ENCODE data around the gene KLRC1. TPM values are rescaled to one million over a fixed set of nuclear protein-coding genes. Genes with fewer than 3 reads are reported as not detected.
"Not testable (repeated sequence)": the region's sequence is repeated elsewhere in the genome, so short reads cannot be mapped to it uniquely, and the experiment has no call there.

Gene KLRC1
- total RNA-seq, 1 donor from 2014 or later: not detected

DNA sequence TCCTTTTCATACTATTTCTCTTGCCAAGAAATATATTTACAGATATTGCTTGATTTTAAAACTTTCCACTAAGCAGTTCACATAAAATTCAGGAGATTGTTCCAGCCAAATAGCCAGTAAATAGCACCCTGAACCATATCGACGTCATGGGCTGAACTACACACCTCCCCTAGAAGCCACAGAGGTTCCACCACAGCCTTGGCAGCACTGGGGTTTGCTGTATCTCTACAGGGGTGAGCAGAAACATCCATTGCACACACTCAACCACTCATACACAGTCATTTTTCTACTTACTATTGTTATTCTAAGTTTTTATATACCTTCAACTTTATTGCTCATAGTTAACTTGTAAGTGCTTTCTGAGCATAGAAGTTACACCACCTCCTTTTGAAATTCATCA is 44.4 kb upstream of the KLRC1 start:
- H3K4me2 ChIP-seq: no peak overlapping the region
- H4K20me1 ChIP-seq (ENCODE audit: low read depth): no peaks in the 10 kb centered on the region
- no peaks in the 10 kb centered on the region for H3K4me1 ChIP-seq
- H3K27me3 ChIP-seq: no peaks in the 10 kb centered on the region
- H3K9me3 Mint-ChIP-seq: no peaks in the 10 kb centered on the region
- no peaks in the 10 kb centered on the region for H3F3A ChIP-seq (ENCODE audit: low read depth)
- H3K36me3 Mint-ChIP-seq: no peaks in the 10 kb centered on the region
- peaks cover 3% of the 10 kb centered on the region for H3K27me3 Mint-ChIP-seq (ENCODE audit: insufficient read depth, low read depth)
- no peak overlapping the region for H3K27ac ChIP-seq
- no peak overlapping the region for H3K4me3 Mint-ChIP-seq
- H3K36me3 ChIP-seq: no peaks in the 10 kb centered on the region
- no peak for DNase-seq (ENCODE audit: low spot score)
- H3K9me3 ChIP-seq (ENCODE audit: low read depth): no peaks in the 10 kb centered on the region
- H3K4me3 ChIP-seq: no peak overlapping the region
- H3K79me2 ChIP-seq (ENCODE audit: low read depth): no peaks in the 10 kb centered on the region
- H3K9ac ChIP-seq: no peak overlapping the region
- no peak overlapping the region for H3K27ac Mint-ChIP-seq
- TF ChIP-seq, protein P1, sequence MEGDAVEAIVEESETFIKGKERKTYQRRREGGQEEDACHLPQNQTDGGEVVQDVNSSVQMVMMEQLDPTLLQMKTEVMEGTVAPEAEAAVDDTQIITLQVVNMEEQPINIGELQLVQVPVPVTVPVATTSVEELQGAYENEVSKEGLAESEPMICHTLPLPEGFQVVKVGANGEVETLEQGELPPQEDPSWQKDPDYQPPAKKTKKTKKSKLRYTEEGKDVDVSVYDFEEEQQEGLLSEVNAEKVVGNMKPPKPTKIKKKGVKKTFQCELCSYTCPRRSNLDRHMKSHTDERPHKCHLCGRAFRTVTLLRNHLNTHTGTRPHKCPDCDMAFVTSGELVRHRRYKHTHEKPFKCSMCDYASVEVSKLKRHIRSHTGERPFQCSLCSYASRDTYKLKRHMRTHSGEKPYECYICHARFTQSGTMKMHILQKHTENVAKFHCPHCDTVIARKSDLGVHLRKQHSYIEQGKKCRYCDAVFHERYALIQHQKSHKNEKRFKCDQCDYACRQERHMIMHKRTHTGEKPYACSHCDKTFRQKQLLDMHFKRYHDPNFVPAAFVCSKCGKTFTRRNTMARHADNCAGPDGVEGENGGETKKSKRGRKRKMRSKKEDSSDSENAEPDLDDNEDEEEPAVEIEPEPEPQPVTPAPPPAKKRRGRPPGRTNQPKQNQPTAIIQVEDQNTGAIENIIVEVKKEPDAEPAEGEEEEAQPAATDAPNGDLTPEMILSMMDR (IDR thresholded peaks at IDR 0.05): no peak
- H2AFZ ChIP-seq (replicated peaks): no peak overlapping the region
- H3K4me1 Mint-ChIP-seq: no peaks in the 10 kb centered on the region

GRCh38 chr12:10491766-10492165 is 38.6 kb upstream of the KLRC1 start:
- TF ChIP-seq EZH2 (IDR thresholded peaks at IDR 0.05): no peak
- TF ChIP-seq, protein P1 (IDR thresholded peaks at IDR 0.05): no peak
- no peak for TF ChIP-seq EZH2phosphoT487 (IDR thresholded peaks at IDR 0.05)
- no peaks in the 10 kb centered on the region for H3K9me3 Mint-ChIP-seq
- H3K36me3 ChIP-seq: no peaks in the 10 kb centered on the region
- no peak overlapping the region for H3K4me2 ChIP-seq
- DNase-seq (ENCODE audit: low spot score): no peak
- H3K4me1 ChIP-seq: no peaks in the 10 kb centered on the region
- H3K9ac ChIP-seq: no peak overlapping the region
- H3K27me3 ChIP-seq: no peaks in the 10 kb centered on the region
- H3K4me1 Mint-ChIP-seq: no peaks in the 10 kb centered on the region
- no peaks in the 10 kb centered on the region for H3K79me2 ChIP-seq (ENCODE audit: low read depth)
- H3K36me3 Mint-ChIP-seq: no peaks in the 10 kb centered on the region
- no peak overlapping the region for H3K27ac ChIP-seq
- H3K9me3 ChIP-seq (ENCODE audit: low read depth): no peaks in the 10 kb centered on the region
- no peak overlapping the region for H3K27ac Mint-ChIP-seq
- no peak overlapping the region for H3K4me3 Mint-ChIP-seq
- H3K27me3 Mint-ChIP-seq (ENCODE audit: insufficient read depth, low read depth): peaks cover 3% of the 10 kb centered on the region
- no peak overlapping the region for H2AFZ ChIP-seq (replicated peaks)
- H4K20me1 ChIP-seq (ENCODE audit: low read depth): no peaks in the 10 kb centered on the region
- H3K4me3 ChIP-seq: no peak overlapping the region
- no peaks in the 10 kb centered on the region for H3F3A ChIP-seq (ENCODE audit: low read depth)

- H3K4me1 ChIP-seq; DNase-seq (ENCODE audit: low spot score); H3K79me2 ChIP-seq (ENCODE audit: low read depth); H3K4me3 ChIP-seq; H3K4me2 ChIP-seq; H3K9ac ChIP-seq; H3K36me3 Mint-ChIP-seq; H3F3A ChIP-seq (ENCODE audit: low read depth); H3K27me3 Mint-ChIP-seq (ENCODE audit: insufficient read depth, low read depth); H3K36me3 ChIP-seq; H2AFZ ChIP-seq (replicated peaks); H3K27me3 ChIP-seq; H3K9me3 ChIP-seq (ENCODE audit: low read depth); H3K27ac ChIP-seq; H3K4me1 Mint-ChIP-seq; H4K20me1 ChIP-seq (ENCODE audit: low read depth); H3K27ac Mint-ChIP-seq; H3K4me3 Mint-ChIP-seq; H3K9me3 Mint-ChIP-seq: not testable (repeated sequence)
Observed at GRCh38 chr12:10487328-10487727, 34.2 kb upstream of the KLRC1 start.

DNA sequence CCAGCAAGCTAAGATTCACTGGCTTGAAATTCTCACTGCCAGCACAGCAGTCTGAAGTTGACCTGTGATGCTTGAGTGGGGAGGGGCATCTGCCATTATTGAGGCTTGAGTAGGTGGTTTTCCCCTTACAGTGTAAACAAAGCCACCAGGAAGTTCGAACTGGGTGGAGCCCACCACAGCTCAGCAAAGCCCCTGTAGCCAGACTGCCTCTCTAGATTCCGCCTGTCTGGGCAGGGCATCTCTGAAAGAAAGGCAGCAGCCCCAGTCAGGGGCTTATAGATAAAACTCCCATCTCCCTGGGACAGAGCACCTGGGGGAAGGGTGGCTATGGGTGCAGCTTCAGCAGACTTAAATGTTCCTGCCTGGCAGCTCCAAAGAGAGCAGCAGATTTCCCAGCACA is 28.7 kb upstream of the KLRC1 start:
- not testable (repeated sequence) for H3K4me3 Mint-ChIP-seq; H3K27me3 ChIP-seq; H3K4me1 Mint-ChIP-seq; H3K36me3 ChIP-seq; H3K27me3 Mint-ChIP-seq (ENCODE audit: insufficient read depth, low read depth); DNase-seq (ENCODE audit: low spot score); H3K36me3 Mint-ChIP-seq; H3K79me2 ChIP-seq (ENCODE audit: low read depth); H3K9me3 ChIP-seq (ENCODE audit: low read depth); H3K4me1 ChIP-seq; H3K9ac ChIP-seq; H3K4me2 ChIP-seq; H3K4me3 ChIP-seq; H3F3A ChIP-seq (ENCODE audit: low read depth); H3K9me3 Mint-ChIP-seq; H3K27ac Mint-ChIP-seq; H2AFZ ChIP-seq (replicated peaks); H3K27ac ChIP-seq; H4K20me1 ChIP-seq (ENCODE audit: low read depth)

GRCh38 chr12:10472808-10473207 is 19.6 kb upstream of the KLRC1 start:
- not testable (repeated sequence) for H3F3A ChIP-seq (ENCODE audit: low read depth); H3K4me1 ChIP-seq; H3K27me3 Mint-ChIP-seq (ENCODE audit: insufficient read depth, low read depth); DNase-seq (ENCODE audit: low spot score); H3K27ac Mint-ChIP-seq; H3K4me3 Mint-ChIP-seq; H3K9me3 ChIP-seq (ENCODE audit: low read depth); H3K9me3 Mint-ChIP-seq; H3K4me2 ChIP-seq; H3K9ac ChIP-seq; H3K36me3 Mint-ChIP-seq; H3K4me3 ChIP-seq; H2AFZ ChIP-seq (replicated peaks); H3K36me3 ChIP-seq; H3K79me2 ChIP-seq (ENCODE audit: low read depth); H3K4me1 Mint-ChIP-seq; H3K27ac ChIP-seq; H3K27me3 ChIP-seq; H4K20me1 ChIP-seq (ENCODE audit: low read depth)

All from neural progenitor cell (in vitro differentiated cells).